ENCODE results near the gene TMEM218.
A peak's percentile ranks its signal among the peaks of the same experiment; 100 is the strongest.

Gene TMEM218

DNA sequence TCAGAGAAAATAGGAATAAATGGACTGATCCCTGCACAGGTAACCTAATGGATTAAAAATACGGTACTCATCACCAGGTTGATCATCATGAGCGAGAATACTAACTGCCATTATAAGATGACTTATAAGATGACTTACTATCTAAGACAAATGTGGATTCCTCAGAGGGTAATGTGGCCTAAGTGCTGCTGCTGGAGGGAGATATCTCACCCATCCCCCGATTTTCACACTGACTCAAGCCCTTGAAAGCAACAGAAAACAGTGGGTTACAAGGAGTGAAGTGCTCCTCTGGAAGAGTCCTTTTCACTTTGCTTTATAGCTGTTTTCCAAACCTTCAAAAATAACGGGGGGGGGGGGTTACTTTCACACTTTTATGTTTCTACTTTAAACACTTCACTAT lies 920 bp downstream of the TMEM218 start:
- Histone ChIP-seq H3K27me3 (no peaks in the 10 kb centered on the region), H3K9me3 (no peaks in the 10 kb centered on the region), H3K36me3 (no peaks in the 10 kb centered on the region), H3K4me1 (no peaks in the 10 kb centered on the region), H3K4me3 (ENCODE audit: low read depth, low read length) (peak overlapping the region; percentile 92)
- TF ChIP-seq, protein P1, sequence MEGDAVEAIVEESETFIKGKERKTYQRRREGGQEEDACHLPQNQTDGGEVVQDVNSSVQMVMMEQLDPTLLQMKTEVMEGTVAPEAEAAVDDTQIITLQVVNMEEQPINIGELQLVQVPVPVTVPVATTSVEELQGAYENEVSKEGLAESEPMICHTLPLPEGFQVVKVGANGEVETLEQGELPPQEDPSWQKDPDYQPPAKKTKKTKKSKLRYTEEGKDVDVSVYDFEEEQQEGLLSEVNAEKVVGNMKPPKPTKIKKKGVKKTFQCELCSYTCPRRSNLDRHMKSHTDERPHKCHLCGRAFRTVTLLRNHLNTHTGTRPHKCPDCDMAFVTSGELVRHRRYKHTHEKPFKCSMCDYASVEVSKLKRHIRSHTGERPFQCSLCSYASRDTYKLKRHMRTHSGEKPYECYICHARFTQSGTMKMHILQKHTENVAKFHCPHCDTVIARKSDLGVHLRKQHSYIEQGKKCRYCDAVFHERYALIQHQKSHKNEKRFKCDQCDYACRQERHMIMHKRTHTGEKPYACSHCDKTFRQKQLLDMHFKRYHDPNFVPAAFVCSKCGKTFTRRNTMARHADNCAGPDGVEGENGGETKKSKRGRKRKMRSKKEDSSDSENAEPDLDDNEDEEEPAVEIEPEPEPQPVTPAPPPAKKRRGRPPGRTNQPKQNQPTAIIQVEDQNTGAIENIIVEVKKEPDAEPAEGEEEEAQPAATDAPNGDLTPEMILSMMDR (IDR thresholded peaks at IDR 0.05; ENCODE audit: low read depth, low read length) = no peak
- DNase-seq = no peak

DNA sequence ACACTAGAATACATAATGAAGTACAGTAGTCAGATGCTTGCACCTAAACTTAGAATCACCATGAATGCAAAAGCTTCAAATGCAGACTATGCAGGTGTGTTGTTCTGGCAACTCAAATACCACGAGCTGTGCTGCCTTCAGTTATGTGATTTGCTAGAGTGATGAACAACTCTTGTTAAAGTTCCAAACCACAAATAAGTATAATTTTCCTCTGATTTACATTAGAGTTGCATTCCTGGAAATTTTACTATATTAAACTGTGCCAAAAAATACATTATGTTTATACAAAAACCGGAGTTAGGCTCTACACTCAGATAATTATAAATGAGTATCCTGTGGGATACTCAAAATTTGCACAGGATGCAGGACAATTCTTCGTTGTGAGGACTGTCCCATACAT lies 3.0 kb downstream of the TMEM218 start:
- Histone ChIP-seq H3K27me3 (no peaks in the 10 kb centered on the region), H3K4me1 (no peaks in the 10 kb centered on the region), H3K36me3 (no peaks in the 10 kb centered on the region), H3K4me3 (ENCODE audit: low read depth, low read length) (no peak overlapping the region), H3K9me3 (no peaks in the 10 kb centered on the region)
- TF ChIP-seq, protein P1 (IDR thresholded peaks at IDR 0.05; ENCODE audit: low read depth, low read length) = no peak
- DNase-seq = no peak

DNA sequence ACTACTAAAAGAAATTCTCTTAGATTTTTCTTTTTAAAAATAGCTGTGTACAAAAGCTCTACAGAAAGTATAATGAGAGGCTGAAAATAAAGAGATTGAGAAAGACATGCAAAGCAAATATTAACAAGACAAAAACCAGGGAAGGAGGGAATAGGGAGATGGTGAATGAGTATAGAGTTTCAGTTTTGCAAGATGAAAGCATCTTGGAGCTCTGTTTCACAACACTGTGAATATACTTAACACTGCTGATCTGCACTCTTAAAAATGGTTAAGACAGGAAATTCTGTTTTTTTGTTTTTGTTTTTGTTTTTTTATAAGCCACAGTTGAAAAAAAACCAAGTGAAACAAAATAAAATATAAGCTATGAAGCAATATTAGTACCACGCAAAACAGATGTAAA lies 5.5 kb downstream of the TMEM218 start:
- no peaks in the 10 kb centered on the region for H3K4me1 ChIP-seq
- no peak overlapping the region for H3K4me3 ChIP-seq (ENCODE audit: low read depth, low read length)
- TF ChIP-seq, protein P1 (IDR thresholded peaks at IDR 0.05; ENCODE audit: low read depth, low read length) = no peak
- no peaks in the 10 kb centered on the region for H3K27me3 ChIP-seq
- DNase-seq = no peak
- no peaks in the 10 kb centered on the region; the same call in 1 of the 2 replicates for H3K36me3 ChIP-seq
- no peaks in the 10 kb centered on the region for H3K9me3 ChIP-seq

DNA sequence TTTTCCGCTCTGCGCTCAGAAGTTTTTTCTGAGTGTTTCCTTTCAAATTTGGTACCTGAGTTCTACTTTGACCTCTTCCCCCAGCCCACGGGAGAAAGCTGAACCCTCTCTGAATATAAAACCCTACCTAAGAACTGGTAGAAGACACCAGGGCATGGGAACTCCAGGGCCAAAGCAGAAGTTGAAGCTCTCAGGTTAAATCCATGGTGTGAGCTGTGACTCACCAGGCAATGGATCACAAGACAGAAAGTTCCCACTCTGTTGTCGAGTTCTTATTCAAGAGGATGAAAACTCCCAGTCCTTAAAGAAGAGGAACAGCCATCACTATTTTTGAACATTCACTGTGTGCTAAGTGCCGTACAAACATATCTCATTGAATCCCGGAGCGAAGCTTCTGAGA lies 8.9 kb downstream of the TMEM218 start:
- no peak for DNase-seq
- Histone ChIP-seq H3K9me3 (no peaks in the 10 kb centered on the region), H3K4me3 (ENCODE audit: low read depth, low read length) (no peak overlapping the region)

GRCh38 chr11:125102025-125102424 lies 9.4 kb downstream of the TMEM218 start:
- H3K4me3 ChIP-seq (ENCODE audit: low read depth, low read length) = no peak overlapping the region
- no peak for DNase-seq
- H3K9me3 ChIP-seq = no peaks in the 10 kb centered on the region
- no peaks in the 10 kb centered on the region for H3K27me3 ChIP-seq
- H3K4me1 ChIP-seq = no peaks in the 10 kb centered on the region
- H3K36me3 ChIP-seq = peaks cover 11% of the 10 kb centered on the region
- TF ChIP-seq, protein P1 (IDR thresholded peaks at IDR 0.05; ENCODE audit: low read depth, low read length) = no peak

More for the DNA sequence above, 8.9 kb downstream of the TMEM218 start:
- no peaks in the 10 kb centered on the region for H3K4me1 ChIP-seq
- H3K27me3 ChIP-seq = no peaks in the 10 kb centered on the region
- TF ChIP-seq, protein P1 (IDR thresholded peaks at IDR 0.05; ENCODE audit: low read depth, low read length) = no peak
- peaks cover 8% of the 10 kb centered on the region for H3K36me3 ChIP-seq

DNA sequence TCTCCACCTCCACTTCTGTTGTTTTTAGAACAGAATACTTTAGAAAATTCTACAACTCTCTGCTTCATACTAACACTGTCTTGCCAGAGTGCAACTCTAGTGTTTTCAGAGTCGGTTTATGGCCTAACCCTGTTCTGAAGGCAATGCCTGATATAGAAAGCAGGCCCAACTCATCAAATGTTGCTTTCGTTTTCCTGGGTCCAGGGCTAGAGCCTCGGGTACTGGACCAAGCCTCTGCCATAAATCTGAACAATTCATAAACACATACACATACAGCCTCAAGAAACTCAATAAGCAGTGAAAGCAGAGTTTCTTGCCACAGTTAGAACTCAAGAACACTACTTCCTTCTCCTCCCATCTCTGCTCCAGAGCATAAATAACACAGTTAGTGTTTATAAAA lies 9.8 kb downstream of the TMEM218 start:
- no peaks in the 10 kb centered on the region for H3K9me3 ChIP-seq
- no peak overlapping the region for H3K4me3 ChIP-seq (ENCODE audit: low read depth, low read length)
- H3K27me3 ChIP-seq = no peaks in the 10 kb centered on the region
- no peak for DNase-seq
- H3K36me3 ChIP-seq = peaks cover 11% of the 10 kb centered on the region
- TF ChIP-seq, protein P1 (IDR thresholded peaks at IDR 0.05; ENCODE audit: low read depth, low read length) = no peak
- H3K4me1 ChIP-seq = no peaks in the 10 kb centered on the region
